Muscle of back (tissue), 11 donors: ENCODE data around the gene ABHD13. TPM values are rescaled to one million over a fixed set of nuclear protein-coding genes. Genes with fewer than 3 reads are reported as not detected.

ENCODE experiments used
- DNase-seq, 3 donors: peaks; one replicate each; pipeline versions ENCODE4 v3.0.0 to v3.0.0-alpha.2; 2013
- polyA plus RNA-seq, 10 donors: library from polyadenylated mRNA; unstranded; fragments of 120-200 nt; gene quantifications; one replicate each; pipeline ENCODE4 v1.2.1, GENCODE V29; 2013; ENCODE audit not compliant: insufficient read length in 10 of 10

The ABHD13 gene
- polyA plus RNA-seq, 10 donors = 9.4 to 12.9 (median 11.2) TPM

GRCh38 chr13:108276060-108276459, 57.9 kb downstream of the ABHD13 start:
- peak in 2 of 3 donors; percentile 18 to 26 for DNase-seq

- DNase-seq = no peak
Measured at GRCh38 chr13:108278466-108278865, 60.3 kb downstream of the ABHD13 start.

GRCh38 chr13:108281901-108282300, 63.7 kb downstream of the ABHD13 start:
- no peak for DNase-seq

DNA sequence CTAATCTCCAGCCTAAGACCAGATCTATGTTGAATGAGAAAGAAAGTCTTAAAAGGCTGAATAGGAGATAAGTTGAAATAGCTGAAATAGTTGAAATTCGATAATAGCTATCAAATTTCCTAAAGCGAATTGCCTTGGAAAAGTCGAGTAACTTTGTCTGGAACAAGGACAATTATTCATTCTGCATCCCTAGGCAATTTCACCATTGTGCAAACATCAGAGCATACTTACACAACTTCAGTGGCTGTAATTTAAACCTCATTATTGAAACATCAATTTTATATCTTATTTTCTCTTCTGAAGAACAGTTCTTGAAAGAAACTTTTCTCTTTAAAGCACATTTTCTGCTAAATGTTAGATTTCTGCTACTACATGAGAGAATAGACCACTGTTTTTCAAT, 64.9 kb downstream of the ABHD13 start:
- DNase-seq = no peak

Other genes with a start within 250 kb of the ABHD13 start
- 10 to 100 TPM in 6 of 10 donors, 1 to 10 TPM in 4; 8.6 to 15.4 (median 12.8) TPM for gene LIG4, start 2.9 kb upstream of the ABHD13 start, polyA plus RNA-seq
- 1 to 10 TPM; 1.4 to 3.9 (median 2.9) TPM for gene TNFSF13B, start 51.3 kb downstream of the ABHD13 start, polyA plus RNA-seq